IMR-90 (cell line): ENCODE data around the gene DYSF. TPM values are rescaled to one million over a fixed set of nuclear protein-coding genes. Genes with fewer than 3 reads are reported as not detected.

ENCODE experiments used
- ATAC-seq: fragments of 200-7000 bp; cut with Tn5 transposase; 2 replicates; pipeline ENCODE4 v1.9.1; 2020; ENCODE audit warnings: low read depth, mild to moderate bottlenecking, moderate library complexity
- BruUV-seq: library from RNA; stranded (reverse); fragments of 400-500 nt; replicated peaks from 2 replicates; lab custom pipeline; 2021; lab: Mats Ljungman, UMichigan
- CTCF ChIA-PET: fragments of 300-600 bp; formaldehyde crosslinking; extraction: SDS; loops from one replicate; lab custom pipeline; 2021; ENCODE audit warnings: antibody characterized with exemption; lab: Yijun Ruan, JAX
- POLR2A ChIA-PET: fragments of 300-600 bp; sonication (Branson Sonifier 250); formaldehyde crosslinking; loops from one replicate; lab custom pipeline; 2022; ENCODE audit warnings: antibody characterized with exemption; ENCODE audit not compliant: unreplicated experiment; lab: Charles Lee
- DNase-seq: peaks from one replicate; pipeline ENCODE4 v3.0.0; 2013
- H2AFZ ChIP-seq: replicated peaks from 2 replicates; pipeline ENCODE3; 2013; ENCODE audit warnings: low read length, mild to moderate bottlenecking; ENCODE audit not compliant: poor library complexity
- H2AK5ac ChIP-seq: 2 replicates; pipeline ENCODE4 v1.6.1; 2013; ENCODE audit warnings: low read depth, low read length, inconsistent platforms
- H2AK9ac ChIP-seq: replicated peaks from 2 replicates; pipeline ENCODE3; 2013; ENCODE audit warnings: mild to moderate bottlenecking, low read depth, low read length, moderate library complexity; ENCODE audit not compliant: poor library complexity
- H2BK120ac ChIP-seq: 2 replicates; pipeline ENCODE4 v1.6.1; 2013; ENCODE audit warnings: low read depth, low read length, inconsistent platforms
- H2BK15ac ChIP-seq: 3 replicates; pipeline ENCODE4 v1.6.1; 2013; ENCODE audit warnings: low read depth, low read length, inconsistent platforms
- H2BK20ac ChIP-seq: 2 replicates; pipeline ENCODE4 v1.6.1; 2013; ENCODE audit warnings: low read depth, mild to moderate bottlenecking, inconsistent platforms, low read length, moderate library complexity
- H2BK5ac ChIP-seq: 2 replicates; pipeline ENCODE4 v1.6.1; 2013; ENCODE audit warnings: mild to moderate bottlenecking, low read depth, low read length, inconsistent platforms; ENCODE audit not compliant: poor library complexity, severe bottlenecking
- H3K14ac ChIP-seq: replicated peaks from 2 replicates; pipeline ENCODE4 v1.6.1; 2013; ENCODE audit warnings: low read depth, low read length, inconsistent platforms
- H3K18ac ChIP-seq: 2 replicates; pipeline ENCODE4 v1.6.1; 2013; ENCODE audit warnings: low read depth, low read length, control low read depth
- H3K23ac ChIP-seq: 2 replicates; pipeline ENCODE4 v1.6.1; 2013; ENCODE audit warnings: low read depth, low read length, inconsistent platforms
- H3K27ac ChIP-seq: 2 replicates; pipeline ENCODE4 v1.5.1; 2013; ENCODE audit warnings: mild to moderate bottlenecking, control low read depth, low read length; ENCODE audit not compliant: insufficient read depth
- H3K27me3 ChIP-seq: 2 replicates; pipeline ENCODE4 v1.6.1; 2013; ENCODE audit warnings: low read length; ENCODE audit not compliant: control insufficient read depth, insufficient read depth
- H3K36me3 ChIP-seq: 2 replicates; pipeline ENCODE4 v1.6.1; 2013; ENCODE audit warnings: low read length, mixed read lengths; ENCODE audit not compliant: control insufficient read depth, insufficient read depth
- H3K4ac ChIP-seq: 2 replicates; pipeline ENCODE4 v1.6.1; 2013; ENCODE audit warnings: low read depth, low read length, inconsistent platforms
- H3K4me1 ChIP-seq: 2 replicates; pipeline ENCODE4 v1.6.1; 2013; ENCODE audit warnings: low read length, mixed read lengths; ENCODE audit not compliant: control insufficient read depth, insufficient read depth
- H3K4me2 ChIP-seq: 2 replicates; pipeline ENCODE4 v1.6.1; 2013; ENCODE audit warnings: low read depth, mild to moderate bottlenecking, control low read depth, low read length, moderate library complexity
- H3K4me3 ChIP-seq: 2 replicates; pipeline ENCODE4 v1.5.1; 2013; ENCODE audit warnings: low read depth, mild to moderate bottlenecking, control low read depth, low read length, moderate library complexity; ENCODE audit not compliant: insufficient read depth
- H3K56ac ChIP-seq: 2 replicates; pipeline ENCODE4 v1.6.1; 2013; ENCODE audit warnings: low read length, inconsistent platforms; ENCODE audit not compliant: insufficient read depth; ENCODE audit errors: extremely low read depth
- H3K79me1 ChIP-seq, 2 experiments: 2 replicates each; pipeline ENCODE4 v1.6.1; 2013; ENCODE audit warnings: low read length in 2 of 2, inconsistent platforms in 1 of 2, low read depth in 1 of 2
- H3K9ac ChIP-seq: 2 replicates; pipeline ENCODE4 v1.6.1; 2013; ENCODE audit warnings: low read depth, low read length, control low read depth
- H3K9me1 ChIP-seq: 2 replicates; pipeline ENCODE4 v1.6.1; 2013; ENCODE audit warnings: low read length, inconsistent platforms; ENCODE audit not compliant: insufficient read depth
- H3K9me3 ChIP-seq: 2 replicates; pipeline ENCODE4 v1.6.1; 2013; ENCODE audit warnings: low read length; ENCODE audit not compliant: control insufficient read depth, insufficient read depth
- H4K20me1 ChIP-seq: 2 replicates; pipeline ENCODE4 v1.6.1; 2013; ENCODE audit warnings: low read length, inconsistent platforms; ENCODE audit not compliant: insufficient read depth
- H4K5ac ChIP-seq: 2 replicates; pipeline ENCODE4 v1.6.1; 2013; ENCODE audit warnings: mild to moderate bottlenecking, low read depth, low read length, control low read depth
- H4K8ac ChIP-seq, 2 experiments: 2 replicates each; pipeline ENCODE4 v1.6.1; 2013; ENCODE audit warnings: low read depth in 2 of 2, low read length in 2 of 2, control low read depth in 1 of 2, inconsistent platforms in 1 of 2
- H4K91ac ChIP-seq: 2 replicates; pipeline ENCODE4 v1.6.1; 2013; ENCODE audit warnings: low read depth, low read length, inconsistent platforms; ENCODE audit not compliant: insufficient read depth
- BHLHE40 ChIP-seq: fragments of 150-350 bp; IDR thresholded peaks from 2 replicates; pipeline ENCODE4 v1.6.1; 2016; ENCODE audit warnings: mild to moderate bottlenecking, low read depth, low read length
- CEBPB ChIP-seq: IDR thresholded peaks from 2 replicates; pipeline ENCODE4 v1.6.1; 2012; ENCODE audit warnings: low read depth, low read length, improper control_type of control experiment
- CHD1 ChIP-seq: IDR thresholded peaks from 2 replicates; pipeline ENCODE4 v1.6.1; 2012; ENCODE audit warnings: low read depth, low read length, improper control_type of control experiment
- MAZ ChIP-seq: IDR thresholded peaks from 2 replicates; pipeline ENCODE4 v1.6.1; 2012; ENCODE audit warnings: low read depth, mild to moderate bottlenecking, low read length, improper control_type of control experiment, moderate library complexity, borderline replicate concordance
- MXI1 ChIP-seq: IDR thresholded peaks from 2 replicates; pipeline ENCODE4 v1.6.1; 2012; ENCODE audit warnings: low read depth, mild to moderate bottlenecking, low read length, moderate library complexity, borderline replicate concordance
- WGBS, 2 experiments: methylation state at CpG; one replicate each; pipeline versions ENCODE4 v1.1.5 to v1.1.7; 2013; ENCODE audit warnings: missing lambda C conversion rate in 2 of 2; ENCODE audit not compliant: insufficient read length in 1 of 2; ENCODE audit errors: extremely low coverage in 2 of 2; 5-methylcytosine and 5-hydroxymethylcytosine counted together
- dilution Hi-C: fragments of 300-500 bp; cut with HindIII; formaldehyde crosslinking; loops from one replicate; pipeline ENCODE4 v1.14.3; 2018; ENCODE audit warnings: low sequenced_read_pairs; ENCODE audit not compliant: unreplicated experiment
- in situ Hi-C: fragments of 300-500 bp; cut with MboI; formaldehyde crosslinking; loops from 3 replicates; pipeline ENCODE4 v1.14.3; 2019; ENCODE audit warnings: low sequenced_read_pairs, inconsistent platforms, mixed read lengths
- intact Hi-C: fragments of 100-400 bp; cut with micrococcal nuclease; formaldehyde crosslinking; loops from 2 replicates; pipeline ENCODE4 v1.10.0; 2022
- polyA plus RNA-seq, 3 experiments: library from polyadenylated mRNA; depleted of rRNA; stranded (reverse); fragments of >200 nt; gene quantifications; 2 replicates each; pipeline ENCODE4 v1.2.3, GENCODE V29; 2012; ENCODE audit warnings: low replicate concordance in 1 of 3
- total RNA-seq: library from RNA; depleted of rRNA; stranded (reverse); fragments of >200 nt; gene quantifications from 2 replicates; pipeline ENCODE4 v1.2.3, GENCODE V29; 2012
- TF ChIP-seq, protein P1 (sequence below): conservative IDR thresholded peaks from 2 replicates; pipeline ENCODE4 v1.5.1; 2012; ENCODE audit warnings: mild to moderate bottlenecking, low read depth, low read length, improper control_type of control experiment
- TF ChIP-seq, protein P2 (sequence below): fragments of 150-350 bp; IDR thresholded peaks from 2 replicates; pipeline ENCODE4 v1.6.1; 2016; ENCODE audit warnings: low read depth, mild to moderate bottlenecking, low read length, moderate library complexity, borderline replicate concordance
- TF ChIP-seq, protein P3 (sequence below): fragments of 150-350 bp; IDR thresholded peaks from 2 replicates; pipeline ENCODE4 v1.6.1; 2017; ENCODE audit warnings: mild to moderate bottlenecking, antibody characterized with exemption, low read length, low read depth

Gene DYSF
- total and polyA plus RNA-seq, 2 of the 4 experiments (the other 2 are of a cell fraction): 0.09 to 0.18 TPM

DNA sequence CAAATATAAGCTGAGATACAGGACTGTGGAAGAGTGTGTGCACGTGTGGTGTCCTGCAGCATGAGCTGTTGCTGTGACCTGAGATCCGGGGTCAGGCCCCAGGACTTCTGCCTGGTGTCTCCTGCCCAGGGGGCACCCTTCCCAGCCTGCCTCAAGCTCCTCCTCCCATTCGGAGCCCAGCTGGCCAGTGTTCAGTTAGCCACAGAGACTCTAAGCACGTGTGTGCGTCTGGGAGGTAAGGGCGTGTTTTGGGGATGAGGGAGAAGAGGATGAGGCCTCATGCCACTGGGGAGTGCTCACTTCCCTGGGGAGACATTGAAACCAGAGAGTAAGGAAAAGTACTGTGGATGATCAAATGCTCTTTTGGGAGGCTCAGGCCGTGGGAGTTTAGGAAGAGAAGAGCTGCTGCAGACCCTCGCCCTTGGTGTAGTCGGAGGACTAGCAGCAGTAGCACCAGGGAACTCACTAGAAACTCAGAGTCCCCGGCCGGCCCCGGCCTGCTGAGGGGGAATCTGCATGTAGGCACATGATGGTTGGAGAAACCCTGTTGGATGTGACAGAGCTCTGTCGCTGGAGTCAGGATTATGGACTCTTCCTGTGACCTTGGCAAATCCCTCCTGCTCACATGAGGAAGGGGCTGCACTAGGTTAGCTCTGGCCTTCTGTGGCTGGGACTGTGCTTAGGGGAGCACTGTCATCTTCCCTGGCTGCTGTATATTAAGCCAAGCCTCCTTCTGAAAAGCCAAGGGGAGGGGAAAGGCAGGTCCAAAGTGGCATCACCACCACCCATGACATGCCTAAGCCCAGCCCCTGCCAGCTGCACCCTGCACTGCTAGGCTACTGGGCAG lies 231.1 kb downstream of the DYSF start:
- TF ChIP-seq, protein P1, sequence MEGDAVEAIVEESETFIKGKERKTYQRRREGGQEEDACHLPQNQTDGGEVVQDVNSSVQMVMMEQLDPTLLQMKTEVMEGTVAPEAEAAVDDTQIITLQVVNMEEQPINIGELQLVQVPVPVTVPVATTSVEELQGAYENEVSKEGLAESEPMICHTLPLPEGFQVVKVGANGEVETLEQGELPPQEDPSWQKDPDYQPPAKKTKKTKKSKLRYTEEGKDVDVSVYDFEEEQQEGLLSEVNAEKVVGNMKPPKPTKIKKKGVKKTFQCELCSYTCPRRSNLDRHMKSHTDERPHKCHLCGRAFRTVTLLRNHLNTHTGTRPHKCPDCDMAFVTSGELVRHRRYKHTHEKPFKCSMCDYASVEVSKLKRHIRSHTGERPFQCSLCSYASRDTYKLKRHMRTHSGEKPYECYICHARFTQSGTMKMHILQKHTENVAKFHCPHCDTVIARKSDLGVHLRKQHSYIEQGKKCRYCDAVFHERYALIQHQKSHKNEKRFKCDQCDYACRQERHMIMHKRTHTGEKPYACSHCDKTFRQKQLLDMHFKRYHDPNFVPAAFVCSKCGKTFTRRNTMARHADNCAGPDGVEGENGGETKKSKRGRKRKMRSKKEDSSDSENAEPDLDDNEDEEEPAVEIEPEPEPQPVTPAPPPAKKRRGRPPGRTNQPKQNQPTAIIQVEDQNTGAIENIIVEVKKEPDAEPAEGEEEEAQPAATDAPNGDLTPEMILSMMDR: no peak
- TF ChIP-seq CHD1: no peak
- TF ChIP-seq MXI1: no peak
- TF ChIP-seq, protein P2, sequence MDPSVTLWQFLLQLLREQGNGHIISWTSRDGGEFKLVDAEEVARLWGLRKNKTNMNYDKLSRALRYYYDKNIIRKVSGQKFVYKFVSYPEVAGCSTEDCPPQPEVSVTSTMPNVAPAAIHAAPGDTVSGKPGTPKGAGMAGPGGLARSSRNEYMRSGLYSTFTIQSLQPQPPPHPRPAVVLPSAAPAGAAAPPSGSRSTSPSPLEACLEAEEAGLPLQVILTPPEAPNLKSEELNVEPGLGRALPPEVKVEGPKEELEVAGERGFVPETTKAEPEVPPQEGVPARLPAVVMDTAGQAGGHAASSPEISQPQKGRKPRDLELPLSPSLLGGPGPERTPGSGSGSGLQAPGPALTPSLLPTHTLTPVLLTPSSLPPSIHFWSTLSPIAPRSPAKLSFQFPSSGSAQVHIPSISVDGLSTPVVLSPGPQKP: no peak
- no peak for TF ChIP-seq BHLHE40
- no peak for TF ChIP-seq CEBPB
- TF ChIP-seq, protein P3, sequence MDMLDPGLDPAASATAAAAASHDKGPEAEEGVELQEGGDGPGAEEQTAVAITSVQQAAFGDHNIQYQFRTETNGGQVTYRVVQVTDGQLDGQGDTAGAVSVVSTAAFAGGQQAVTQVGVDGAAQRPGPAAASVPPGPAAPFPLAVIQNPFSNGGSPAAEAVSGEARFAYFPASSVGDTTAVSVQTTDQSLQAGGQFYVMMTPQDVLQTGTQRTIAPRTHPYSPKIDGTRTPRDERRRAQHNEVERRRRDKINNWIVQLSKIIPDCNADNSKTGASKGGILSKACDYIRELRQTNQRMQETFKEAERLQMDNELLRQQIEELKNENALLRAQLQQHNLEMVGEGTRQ: no peak
- TF ChIP-seq MAZ: no peak
- no peak overlapping the region for H3K9ac ChIP-seq
- no peaks in the 10 kb centered on the region for H3K36me3 ChIP-seq
- H3K79me1 ChIP-seq: no peaks in the 10 kb centered on the region
- in situ Hi-C loops (no loop called here), intact Hi-C loops (no loop called here), dilution Hi-C loops (no loop called here)
- no peaks in the 10 kb centered on the region for H3K9me3 ChIP-seq
- H4K20me1 ChIP-seq: no peaks in the 10 kb centered on the region
- no peaks in the 10 kb centered on the region for H3K9me1 ChIP-seq
- H3K27ac ChIP-seq: no peak overlapping the region
- no peak overlapping the region for H3K4me3 ChIP-seq
- H2BK15ac ChIP-seq: no peak overlapping the region
- H3K4ac ChIP-seq: no peak overlapping the region
- H4K5ac ChIP-seq: no peak overlapping the region
- H3K27me3 ChIP-seq: peaks cover 18% of the 10 kb centered on the region
- H3K23ac ChIP-seq: no peak overlapping the region
- no peak overlapping the region for H4K91ac ChIP-seq
- no TSS peak for BruUV-seq
- no peak overlapping the region for H3K18ac ChIP-seq
- DNase-seq: no peak
- H2AK5ac ChIP-seq: no peak overlapping the region
- H2AFZ ChIP-seq: no peak overlapping the region
- H4K8ac ChIP-seq: no peak overlapping the region
- H2BK5ac ChIP-seq: no peak overlapping the region
- H3K56ac ChIP-seq: no peak overlapping the region
- no peak for ATAC-seq
- ChIA-PET POLR2A (no interaction called here), CTCF (no interaction called here)
- no peak overlapping the region for H3K4me2 ChIP-seq
- 20% methylated on average over 2 of the region's 13 CpGs; no CpG with 5 or more reads in 1 of the 2 experiments for WGBS, 2 experiments
- H2BK120ac ChIP-seq: no peak overlapping the region
- no peak overlapping the region for H3K14ac ChIP-seq
- H2BK20ac ChIP-seq: no peak overlapping the region
- H2AK9ac ChIP-seq: no peak overlapping the region
- no peaks in the 10 kb centered on the region for H3K4me1 ChIP-seq
